ENCODE data around the gene FOXL1. TPM values are rescaled to one million over a fixed set of nuclear protein-coding genes. Genes with fewer than 3 reads are reported as not detected.
A peak's percentile ranks its signal among the peaks of the same experiment; 100 is the strongest.

Gene FOXL1
- total and polyA plus RNA-seq, 2 of the 13 experiments (the other 11 are each of a cell fraction or from before 2014, with no cell fraction given) = not detected

DNA sequence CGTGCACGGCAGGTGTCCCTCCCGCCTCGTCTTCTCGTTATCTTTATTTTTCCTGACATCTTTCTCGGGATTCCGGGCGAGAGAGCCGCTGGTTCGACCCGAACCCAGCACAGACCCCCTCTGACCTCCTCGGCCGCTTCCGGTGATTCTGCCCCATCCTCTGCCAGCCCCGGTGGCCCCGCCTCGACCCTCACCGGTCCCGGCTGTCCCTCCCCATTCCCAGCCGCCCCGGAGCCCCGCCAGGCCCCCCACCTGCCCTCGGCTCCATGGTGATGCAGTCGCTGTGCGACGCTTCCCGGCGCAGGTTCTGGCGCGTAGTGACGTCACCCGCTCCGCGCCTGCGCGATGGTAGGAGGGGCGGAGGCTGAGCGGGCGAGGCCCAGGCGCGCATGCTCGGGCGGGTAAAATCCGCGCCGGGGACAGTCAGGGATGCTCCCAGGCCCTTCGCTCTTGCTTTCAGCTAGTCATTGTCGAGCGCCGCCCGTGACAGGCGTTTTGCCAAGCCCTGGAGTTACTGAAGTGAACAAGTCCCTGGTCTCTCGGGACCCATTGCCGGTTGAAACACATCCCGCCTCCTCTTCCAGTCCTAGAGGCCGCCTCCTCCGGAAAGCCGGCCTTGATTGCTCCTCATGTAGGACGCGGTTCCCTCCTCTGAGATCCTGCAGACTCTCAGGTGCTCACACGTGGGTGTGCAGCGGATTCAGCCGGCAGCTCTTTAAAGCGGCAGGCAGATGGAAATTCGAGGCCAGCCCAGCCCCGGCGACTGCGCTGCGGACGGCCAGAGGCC is 23.2 kb upstream of the FOXL1 start, which contains the start of gene MTHFSD (continued):
- TF ChIP-seq, protein P1, sequence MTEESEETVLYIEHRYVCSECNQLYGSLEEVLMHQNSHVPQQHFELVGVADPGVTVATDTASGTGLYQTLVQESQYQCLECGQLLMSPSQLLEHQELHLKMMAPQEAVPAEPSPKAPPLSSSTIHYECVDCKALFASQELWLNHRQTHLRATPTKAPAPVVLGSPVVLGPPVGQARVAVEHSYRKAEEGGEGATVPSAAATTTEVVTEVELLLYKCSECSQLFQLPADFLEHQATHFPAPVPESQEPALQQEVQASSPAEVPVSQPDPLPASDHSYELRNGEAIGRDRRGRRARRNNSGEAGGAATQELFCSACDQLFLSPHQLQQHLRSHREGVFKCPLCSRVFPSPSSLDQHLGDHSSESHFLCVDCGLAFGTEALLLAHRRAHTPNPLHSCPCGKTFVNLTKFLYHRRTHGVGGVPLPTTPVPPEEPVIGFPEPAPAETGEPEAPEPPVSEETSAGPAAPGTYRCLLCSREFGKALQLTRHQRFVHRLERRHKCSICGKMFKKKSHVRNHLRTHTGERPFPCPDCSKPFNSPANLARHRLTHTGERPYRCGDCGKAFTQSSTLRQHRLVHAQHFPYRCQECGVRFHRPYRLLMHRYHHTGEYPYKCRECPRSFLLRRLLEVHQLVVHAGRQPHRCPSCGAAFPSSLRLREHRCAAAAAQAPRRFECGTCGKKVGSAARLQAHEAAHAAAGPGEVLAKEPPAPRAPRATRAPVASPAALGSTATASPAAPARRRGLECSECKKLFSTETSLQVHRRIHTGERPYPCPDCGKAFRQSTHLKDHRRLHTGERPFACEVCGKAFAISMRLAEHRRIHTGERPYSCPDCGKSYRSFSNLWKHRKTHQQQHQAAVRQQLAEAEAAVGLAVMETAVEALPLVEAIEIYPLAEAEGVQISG (CRISPR knock-in tag; IDR thresholded peaks at IDR 0.05) = peak; percentile 81
- no peak; the same call in 1 of the 2 replicates for TF ChIP-seq MED13 (CRISPR knock-in tag; IDR thresholded peaks at IDR 0.05)
- no peak; the same call in 1 of the 2 replicates for TF ChIP-seq RFX3 (CRISPR knock-in tag; IDR thresholded peaks at IDR 0.05)
- no peak for TF ChIP-seq HMG20B (CRISPR knock-in tag; conservative IDR thresholded peaks at IDR 0.05)
- peak; percentile 79 for TF ChIP-seq ASH2L (IDR thresholded peaks at IDR 0.05; ENCODE audit: insufficient read length, low read depth, low read length)
- TF ChIP-seq, protein P2, sequence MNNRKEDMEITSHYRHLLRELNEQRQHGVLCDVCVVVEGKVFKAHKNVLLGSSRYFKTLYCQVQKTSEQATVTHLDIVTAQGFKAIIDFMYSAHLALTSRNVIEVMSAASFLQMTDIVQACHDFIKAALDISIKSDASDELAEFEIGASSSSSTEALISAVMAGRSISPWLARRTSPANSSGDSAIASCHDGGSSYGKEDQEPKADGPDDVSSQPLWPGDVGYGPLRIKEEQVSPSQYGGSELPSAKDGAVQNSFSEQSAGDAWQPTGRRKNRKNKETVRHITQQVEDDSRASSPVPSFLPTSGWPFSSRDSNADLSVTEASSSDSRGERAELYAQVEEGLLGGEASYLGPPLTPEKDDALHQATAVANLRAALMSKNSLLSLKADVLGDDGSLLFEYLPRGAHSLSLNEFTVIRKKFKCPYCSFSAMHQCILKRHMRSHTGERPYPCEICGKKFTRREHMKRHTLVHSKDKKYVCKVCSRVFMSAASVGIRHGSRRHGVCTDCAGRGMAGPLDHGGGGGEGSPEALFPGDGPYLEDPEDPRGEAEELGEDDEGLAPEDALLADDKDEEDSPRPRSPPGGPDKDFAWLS (CRISPR knock-in tag; IDR thresholded peaks at IDR 0.05; ENCODE audit: borderline replicate concordance) = no peak
- TF ChIP-seq ZNF570 (CRISPR knock-in tag; IDR thresholded peaks at IDR 0.05; ENCODE audit: borderline replicate concordance) = no peak
- no peak for TF ChIP-seq RBAK (CRISPR knock-in tag; IDR thresholded peaks at IDR 0.05)
- TF ChIP-seq, protein P3, sequence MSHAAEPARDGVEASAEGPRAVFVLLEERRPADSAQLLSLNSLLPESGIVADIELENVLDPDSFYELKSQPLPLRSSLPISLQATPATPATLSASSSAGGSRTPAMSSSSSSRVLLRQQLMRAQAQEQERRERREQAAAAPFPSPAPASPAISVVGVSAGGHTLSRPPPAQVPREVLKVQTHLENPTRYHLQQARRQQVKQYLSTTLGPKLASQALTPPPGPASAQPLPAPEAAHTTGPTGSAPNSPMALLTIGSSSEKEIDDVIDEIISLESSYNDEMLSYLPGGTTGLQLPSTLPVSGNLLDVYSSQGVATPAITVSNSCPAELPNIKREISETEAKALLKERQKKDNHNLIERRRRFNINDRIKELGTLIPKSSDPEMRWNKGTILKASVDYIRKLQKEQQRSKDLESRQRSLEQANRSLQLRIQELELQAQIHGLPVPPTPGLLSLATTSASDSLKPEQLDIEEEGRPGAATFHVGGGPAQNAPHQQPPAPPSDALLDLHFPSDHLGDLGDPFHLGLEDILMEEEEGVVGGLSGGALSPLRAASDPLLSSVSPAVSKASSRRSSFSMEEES (CRISPR knock-in tag; IDR thresholded peaks at IDR 0.05) = no peak; the same call in 1 of the 2 replicates
- no peak; the same call in 1 of the 2 replicates for TF ChIP-seq ZNF792 (CRISPR knock-in tag; IDR thresholded peaks at IDR 0.05)
- no peak; the same call in 1 of the 2 replicates for TF ChIP-seq TOE1 (CRISPR knock-in tag; IDR thresholded peaks at IDR 0.05)
- no peak for TF ChIP-seq NFIB (CRISPR knock-in tag; IDR thresholded peaks at IDR 0.05; ENCODE audit: borderline replicate concordance)
- TF ChIP-seq, protein P4, sequence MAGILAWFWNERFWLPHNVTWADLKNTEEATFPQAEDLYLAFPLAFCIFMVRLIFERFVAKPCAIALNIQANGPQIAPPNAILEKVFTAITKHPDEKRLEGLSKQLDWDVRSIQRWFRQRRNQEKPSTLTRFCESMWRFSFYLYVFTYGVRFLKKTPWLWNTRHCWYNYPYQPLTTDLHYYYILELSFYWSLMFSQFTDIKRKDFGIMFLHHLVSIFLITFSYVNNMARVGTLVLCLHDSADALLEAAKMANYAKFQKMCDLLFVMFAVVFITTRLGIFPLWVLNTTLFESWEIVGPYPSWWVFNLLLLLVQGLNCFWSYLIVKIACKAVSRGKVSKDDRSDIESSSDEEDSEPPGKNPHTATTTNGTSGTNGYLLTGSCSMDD (CRISPR knock-in tag; IDR thresholded peaks at IDR 0.05) = no peak
- no peak for TF ChIP-seq GTF2F1 (IDR thresholded peaks at IDR 0.05; ENCODE audit: low read length)
- TF ChIP-seq ZNF205 (CRISPR knock-in tag; IDR thresholded peaks at IDR 0.05) = peak; percentile 15; the same call in 1 of the 2 replicates
- TF ChIP-seq, protein P5, sequence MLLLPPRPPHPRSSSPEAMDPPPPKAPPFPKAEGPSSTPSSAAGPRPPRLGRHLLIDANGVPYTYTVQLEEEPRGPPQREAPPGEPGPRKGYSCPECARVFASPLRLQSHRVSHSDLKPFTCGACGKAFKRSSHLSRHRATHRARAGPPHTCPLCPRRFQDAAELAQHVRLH (CRISPR knock-in tag; IDR thresholded peaks at IDR 0.05; ENCODE audit: borderline replicate concordance, low read depth) = no peak; the same call in 1 of the 2 replicates
- TF ChIP-seq, protein P6, sequence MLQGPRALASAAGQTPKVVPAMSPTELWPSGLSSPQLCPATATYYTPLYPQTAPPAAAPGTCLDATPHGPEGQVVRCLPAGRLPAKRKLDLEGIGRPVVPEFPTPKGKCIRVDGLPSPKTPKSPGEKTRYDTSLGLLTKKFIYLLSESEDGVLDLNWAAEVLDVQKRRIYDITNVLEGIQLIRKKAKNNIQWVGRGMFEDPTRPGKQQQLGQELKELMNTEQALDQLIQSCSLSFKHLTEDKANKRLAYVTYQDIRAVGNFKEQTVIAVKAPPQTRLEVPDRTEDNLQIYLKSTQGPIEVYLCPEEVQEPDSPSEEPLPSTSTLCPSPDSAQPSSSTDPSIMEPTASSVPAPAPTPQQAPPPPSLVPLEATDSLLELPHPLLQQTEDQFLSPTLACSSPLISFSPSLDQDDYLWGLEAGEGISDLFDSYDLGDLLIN (CRISPR knock-in tag; IDR thresholded peaks at IDR 0.05; ENCODE audit: borderline replicate concordance) = peak; percentile 40; the same call in 1 of the 2 replicates
- TF ChIP-seq ZNF138 (CRISPR knock-in tag; IDR thresholded peaks at IDR 0.05; ENCODE audit: low read depth) = no peak
- peak; percentile 96 for TF ChIP-seq HDAC1 (CRISPR knock-in tag; IDR thresholded peaks at IDR 0.05)
- TF ChIP-seq ZNF614 (CRISPR knock-in tag; IDR thresholded peaks at IDR 0.05; ENCODE audit: borderline replicate concordance) = peak; percentile 50; the same call in 1 of the 2 replicates
- TF ChIP-seq ZNF709 (CRISPR knock-in tag; IDR thresholded peaks at IDR 0.05) = 0 out of 2 replicates have a peak, but pooled peaks have one; percentile 29
